ENCODE results near the gene KIT.

KIT gene

DNA sequence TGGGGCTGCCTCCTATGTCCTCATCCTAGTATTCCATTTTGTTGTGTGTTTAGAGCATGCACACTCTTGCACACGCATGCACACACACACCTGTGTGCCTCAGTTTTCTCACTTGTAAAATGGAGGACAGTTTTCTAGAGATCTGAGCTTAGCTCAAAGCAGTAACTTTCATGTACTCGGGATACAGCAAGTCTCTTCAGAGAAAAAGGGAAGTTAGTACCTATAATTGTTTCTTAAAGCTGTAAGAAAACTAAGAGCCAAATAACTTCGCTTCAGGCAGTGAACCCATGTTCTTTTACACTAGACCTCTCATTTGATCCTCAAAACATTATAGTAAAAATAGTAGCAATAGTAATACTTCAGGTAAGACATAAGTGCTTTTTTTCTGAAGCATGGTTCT lies 49.6 kb downstream of the KIT start:
- TF ChIP-seq, protein P1, sequence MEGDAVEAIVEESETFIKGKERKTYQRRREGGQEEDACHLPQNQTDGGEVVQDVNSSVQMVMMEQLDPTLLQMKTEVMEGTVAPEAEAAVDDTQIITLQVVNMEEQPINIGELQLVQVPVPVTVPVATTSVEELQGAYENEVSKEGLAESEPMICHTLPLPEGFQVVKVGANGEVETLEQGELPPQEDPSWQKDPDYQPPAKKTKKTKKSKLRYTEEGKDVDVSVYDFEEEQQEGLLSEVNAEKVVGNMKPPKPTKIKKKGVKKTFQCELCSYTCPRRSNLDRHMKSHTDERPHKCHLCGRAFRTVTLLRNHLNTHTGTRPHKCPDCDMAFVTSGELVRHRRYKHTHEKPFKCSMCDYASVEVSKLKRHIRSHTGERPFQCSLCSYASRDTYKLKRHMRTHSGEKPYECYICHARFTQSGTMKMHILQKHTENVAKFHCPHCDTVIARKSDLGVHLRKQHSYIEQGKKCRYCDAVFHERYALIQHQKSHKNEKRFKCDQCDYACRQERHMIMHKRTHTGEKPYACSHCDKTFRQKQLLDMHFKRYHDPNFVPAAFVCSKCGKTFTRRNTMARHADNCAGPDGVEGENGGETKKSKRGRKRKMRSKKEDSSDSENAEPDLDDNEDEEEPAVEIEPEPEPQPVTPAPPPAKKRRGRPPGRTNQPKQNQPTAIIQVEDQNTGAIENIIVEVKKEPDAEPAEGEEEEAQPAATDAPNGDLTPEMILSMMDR (IDR thresholded peaks at IDR 0.05; ENCODE audit: low read depth, low read length): no peak

DNA sequence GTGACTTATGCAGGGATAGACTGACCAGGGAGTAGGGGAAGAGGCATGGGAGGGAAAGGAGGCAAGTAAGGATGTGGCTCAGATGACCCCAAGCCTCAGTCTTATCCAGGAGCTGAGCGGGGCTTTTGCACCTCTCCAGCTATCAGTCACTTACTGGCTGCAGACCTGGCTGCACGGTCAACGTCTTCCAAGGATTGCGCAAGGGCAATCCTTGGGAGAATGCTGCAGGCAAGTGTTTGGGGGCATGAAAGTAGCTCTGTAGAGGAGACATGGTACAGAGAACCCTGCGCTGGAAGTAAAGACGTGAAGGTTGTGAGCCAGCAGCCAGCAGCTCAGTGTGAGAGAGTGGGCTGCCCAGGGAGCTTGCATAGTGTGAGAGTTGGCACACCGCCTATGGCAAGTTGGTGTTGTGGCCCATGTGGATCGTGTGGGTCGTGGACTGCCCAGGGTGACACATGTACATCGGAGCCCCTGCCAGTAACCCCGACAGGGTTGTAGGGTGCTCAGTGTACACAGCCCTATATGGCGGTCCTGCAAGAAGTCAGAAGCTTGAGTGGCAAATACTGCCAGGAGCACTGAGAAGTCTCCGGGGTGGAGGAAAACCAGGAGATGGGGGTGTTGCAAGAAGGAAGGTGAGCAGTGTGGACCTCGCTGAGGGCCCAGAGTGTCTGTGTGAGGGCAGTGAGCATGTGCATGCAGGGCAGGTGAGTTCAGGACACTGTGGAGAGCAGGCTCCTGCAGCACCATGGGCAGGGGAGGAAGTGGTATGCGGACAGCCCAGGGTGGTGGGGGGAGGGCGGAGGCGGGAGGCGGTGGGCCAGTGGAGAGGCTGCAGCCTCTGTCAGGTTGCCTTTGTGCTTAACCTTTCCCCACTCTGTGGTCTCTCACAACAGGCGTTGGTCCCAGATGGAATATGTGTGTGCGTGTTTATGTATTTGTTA lies 50.9 kb downstream of the KIT start:
- Histone ChIP-seq H3K9me3 (ENCODE audit: severe bottlenecking) (no peaks in the 10 kb centered on the region), H3K36me3 (no peaks in the 10 kb centered on the region), H3K27me3 (ENCODE audit: insufficient read depth, low read depth, severe bottlenecking) (peaks cover under 1% of the 10 kb centered on the region), H3K4me3 (ENCODE audit: low read depth, low read length) (no peak overlapping the region), H3K27ac (no peak overlapping the region)
- no peak for DNase-seq
- TF ChIP-seq, protein P1 (IDR thresholded peaks at IDR 0.05; ENCODE audit: low read depth, low read length): no peak

More for the DNA sequence above, 49.6 kb downstream of the KIT start:
- H3K27me3 ChIP-seq (ENCODE audit: insufficient read depth, low read depth, severe bottlenecking): no peaks in the 10 kb centered on the region
- no peak overlapping the region for H3K4me3 ChIP-seq (ENCODE audit: low read depth, low read length)
- no peak for DNase-seq
- H3K27ac ChIP-seq: no peak overlapping the region
- no peaks in the 10 kb centered on the region for H3K36me3 ChIP-seq
- H3K9me3 ChIP-seq (ENCODE audit: severe bottlenecking): no peaks in the 10 kb centered on the region

DNA sequence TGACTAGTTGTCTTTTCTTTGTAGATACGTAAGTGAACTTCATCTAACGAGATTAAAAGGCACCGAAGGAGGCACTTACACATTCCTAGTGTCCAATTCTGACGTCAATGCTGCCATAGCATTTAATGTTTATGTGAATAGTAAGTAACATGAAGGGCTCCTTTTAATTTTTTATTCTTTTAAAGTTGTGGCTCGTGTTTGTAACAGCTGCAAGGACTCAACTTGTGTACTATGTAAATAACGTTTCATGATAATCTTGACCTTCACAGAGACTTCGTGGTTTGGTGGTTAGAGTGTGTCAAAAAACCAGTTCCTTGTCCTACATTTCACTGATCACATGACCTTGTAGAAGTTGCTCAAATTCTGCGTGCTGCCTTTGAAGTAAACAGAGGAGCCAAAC lies 51.6 kb downstream of the KIT start:
- no peak overlapping the region for H3K27ac ChIP-seq
- H3K4me3 ChIP-seq (ENCODE audit: low read depth, low read length): no peak overlapping the region
- no peak for DNase-seq
- no peaks in the 10 kb centered on the region for H3K36me3 ChIP-seq
- peaks cover 5% of the 10 kb centered on the region for H3K27me3 ChIP-seq (ENCODE audit: insufficient read depth, low read depth, severe bottlenecking)
- H3K9me3 ChIP-seq (ENCODE audit: severe bottlenecking): no peaks in the 10 kb centered on the region
- TF ChIP-seq, protein P1 (IDR thresholded peaks at IDR 0.05; ENCODE audit: low read depth, low read length): no peak

DNA sequence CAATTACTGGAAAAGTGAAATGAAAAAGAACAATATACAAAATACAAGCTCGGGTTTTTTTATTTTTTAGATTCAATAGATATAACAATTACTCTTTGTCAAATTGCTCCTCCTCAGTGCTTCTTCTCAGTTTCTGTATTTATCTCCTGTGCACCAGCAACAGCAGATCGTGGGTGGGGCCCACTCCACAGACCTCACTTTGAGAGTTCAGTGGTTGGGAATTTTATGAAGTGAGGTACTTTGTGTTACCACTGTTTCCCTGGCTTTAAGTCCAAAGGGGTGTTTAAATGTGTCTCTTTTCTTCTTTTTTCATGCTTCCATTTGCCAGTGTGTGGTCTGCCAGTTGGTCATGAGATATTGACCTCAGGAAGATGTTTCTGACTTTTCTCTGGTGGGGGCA lies 54.4 kb downstream of the KIT start:
- H3K9me3 ChIP-seq (ENCODE audit: severe bottlenecking): no peaks in the 10 kb centered on the region
- H3K4me3 ChIP-seq (ENCODE audit: low read depth, low read length): no peak overlapping the region
- no peak for DNase-seq
- peaks cover 5% of the 10 kb centered on the region for H3K27me3 ChIP-seq (ENCODE audit: insufficient read depth, low read depth, severe bottlenecking)
- no peak overlapping the region for H3K27ac ChIP-seq
- H3K36me3 ChIP-seq: no peaks in the 10 kb centered on the region
- TF ChIP-seq, protein P1 (IDR thresholded peaks at IDR 0.05; ENCODE audit: low read depth, low read length): no peak

DNA sequence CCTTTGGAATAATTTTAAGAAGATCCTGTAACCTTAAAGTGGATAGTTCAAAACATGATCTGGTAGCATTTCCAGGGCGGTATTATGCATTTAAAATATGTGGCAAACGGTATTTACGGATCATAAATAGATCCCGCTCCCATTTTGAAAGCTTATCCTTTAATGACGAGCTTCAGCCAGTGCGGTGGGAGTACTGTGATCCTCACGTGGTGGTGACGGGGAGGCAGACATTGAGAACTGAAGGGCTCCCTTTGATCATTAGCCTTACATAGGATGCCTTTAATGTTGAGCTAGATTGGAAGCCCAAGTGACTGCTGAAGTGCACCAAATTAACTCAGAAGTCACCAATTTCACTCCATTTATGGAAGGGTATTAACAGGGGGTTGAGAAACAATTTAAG lies 56.9 kb downstream of the KIT start:
- peaks cover 8% of the 10 kb centered on the region for H3K27me3 ChIP-seq (ENCODE audit: insufficient read depth, low read depth, severe bottlenecking)
- H3K27ac ChIP-seq: no peak overlapping the region
- no peak for DNase-seq
- no peaks in the 10 kb centered on the region for H3K36me3 ChIP-seq
- TF ChIP-seq, protein P1 (IDR thresholded peaks at IDR 0.05; ENCODE audit: low read depth, low read length): no peak
- no peaks in the 10 kb centered on the region for H3K9me3 ChIP-seq (ENCODE audit: severe bottlenecking)
- H3K4me3 ChIP-seq (ENCODE audit: low read depth, low read length): no peak overlapping the region

Measured in WERI-Rb-1 (cell line).